SK-N-SH (cell line): ENCODE data around the gene SHISAL1. TPM values are rescaled to one million over a fixed set of nuclear protein-coding genes. Genes with fewer than 3 reads are reported as not detected.

Source experiments
- CTCF ChIA-PET: fragments of 300-600, 350-600 bp; formaldehyde crosslinking; extraction: SDS; loops from one replicate; lab custom pipeline; 2021; lab: Yijun Ruan, JAX
- POLR2A ChIA-PET: fragments of 350-600 bp; sonication (Branson Sonifier 250); formaldehyde crosslinking; extraction: SDS; loops from one replicate; lab custom pipeline; 2020; ENCODE audit warnings: antibody characterized with exemption, inconsistent platforms; lab: Yijun Ruan, JAX
- DNase-seq: peaks from one replicate; pipeline ENCODE4 v3.0.0; 2012
- H2AFZ ChIP-seq: fragments of 200-600 bp; sonication (generic); 2 replicates; pipeline ENCODE4 v1.8.1; 2016; ENCODE audit warnings: antibody characterized with exemption, mild to moderate bottlenecking, low read depth
- H3F3A ChIP-seq: fragments of 200-600 bp; sonication (generic); replicated peaks from 2 replicates; pipeline ENCODE3; 2016; ENCODE audit warnings: antibody characterized with exemption, mild to moderate bottlenecking; ENCODE audit not compliant: insufficient read depth
- H3K27ac ChIP-seq, 2 experiments: fragments of 200-500 bp in 1 of 2; fragments of 200-600 bp in 1 of 2; sonication (Bioruptor generic) in 1 of 2; sonication (generic), shearing (Covaris generic) in 1 of 2; 2 replicates each; pipeline versions ENCODE4 v1.5.1 to v1.6.1; 2014 to 2016; ENCODE audit warnings: low read depth in 2 of 2, inconsistent platforms in 1 of 2, low read length in 1 of 2, mild to moderate bottlenecking in 1 of 2, mixed read lengths in 1 of 2
- H3K27me3 ChIP-seq: fragments of 200-600 bp; sonication (generic), shearing (Covaris generic); 2 replicates; pipeline ENCODE4 v1.6.1; 2016; ENCODE audit warnings: mixed run types; ENCODE audit not compliant: insufficient read depth
- H3K36me3 ChIP-seq, 2 experiments: fragments of 200-500 bp in 1 of 2; fragments of 200-600 bp in 1 of 2; sonication (Bioruptor generic) in 1 of 2; sonication (generic) in 1 of 2; replicated peaks in 1 of 2; 2 replicates each; pipeline versions ENCODE3 to v1.5.1; 2014 to 2016; ENCODE audit warnings: low read length in 1 of 2, mild to moderate bottlenecking in 1 of 2; ENCODE audit not compliant: insufficient read depth in 2 of 2, control insufficient read depth in 1 of 2
- H3K4me1 ChIP-seq, 2 experiments: fragments of 200-500 bp in 1 of 2; fragments of 200-600 bp in 1 of 2; sonication (Bioruptor generic) in 1 of 2; sonication (generic), shearing (Covaris generic) in 1 of 2; 2 replicates each; pipeline versions ENCODE4 v1.5.1 to v1.6.1; 2014 to 2016; ENCODE audit warnings: low read depth in 1 of 2, low read length in 1 of 2, mixed run types in 1 of 2; ENCODE audit not compliant: insufficient read depth in 2 of 2, control insufficient read depth in 1 of 2
- H3K4me2 ChIP-seq: fragments of 200-600 bp; sonication (generic), shearing (Covaris generic); 2 replicates; pipeline ENCODE4 v1.6.1; 2017; ENCODE audit warnings: mixed run types
- H3K4me3 ChIP-seq, 2 experiments: fragments of 200-500 bp in 1 of 2; fragments of 200-600 bp in 1 of 2; sonication (Bioruptor generic) in 1 of 2; sonication (generic), shearing (Covaris generic) in 1 of 2; 2 replicates each; pipeline versions ENCODE4 v1.5.1 to v1.8.1; 2014 to 2016; ENCODE audit warnings: low read depth in 2 of 2, inconsistent platforms in 1 of 2, low read length in 1 of 2, mild to moderate bottlenecking in 1 of 2, mixed read lengths in 1 of 2, moderate library complexity in 1 of 2
- H3K79me2 ChIP-seq: fragments of 200-600 bp; sonication (generic); 2 replicates; pipeline ENCODE4 v1.8.1; 2017; ENCODE audit warnings: mild to moderate bottlenecking; ENCODE audit not compliant: insufficient read depth
- H3K9ac ChIP-seq: fragments of 200-600 bp; sonication (generic); 2 replicates; pipeline ENCODE4 v1.6.1; 2017; ENCODE audit warnings: mixed run types
- H3K9me2 ChIP-seq: fragments of 200-600 bp; sonication (generic); 2 replicates; pipeline ENCODE4 v1.6.1; 2017; ENCODE audit warnings: mixed run types
- H3K9me3 ChIP-seq: fragments of 200-600 bp; sonication (generic); 2 replicates; pipeline ENCODE4 v1.6.1; 2017; ENCODE audit warnings: mixed run types, mild to moderate bottlenecking, moderate library complexity
- H4K20me1 ChIP-seq: fragments of 200-600 bp; sonication (generic); 2 replicates; pipeline ENCODE4 v1.6.1; 2017; ENCODE audit warnings: mild to moderate bottlenecking, mixed run types; ENCODE audit not compliant: insufficient read depth
- CHD2 ChIP-seq: fragments of 150-350 bp; IDR thresholded peaks from 2 replicates; pipeline ENCODE4 v1.6.1; 2018; ENCODE audit warnings: low read length; ENCODE audit not compliant: partially characterized antibody
- ELF1 ChIP-seq: IDR thresholded peaks from 2 replicates; pipeline ENCODE4 v1.4.0; 2012
- EP300 ChIP-seq, 2 experiments: IDR thresholded peaks; 2 replicates each; pipeline versions ENCODE4 v1.4.0 to v1.6.1; 2012; ENCODE audit warnings: borderline replicate concordance in 1 of 2, low read depth in 1 of 2, low read length in 1 of 2
- FOXJ3 ChIP-seq: sonication (generic); formaldehyde crosslinking; IDR thresholded peaks from 2 replicates; pipeline ENCODE4 v1.5.1; 2020; ENCODE audit warnings: mild to moderate bottlenecking, missing genetic modification reagents
- FOXM1 ChIP-seq: IDR thresholded peaks from 2 replicates; pipeline ENCODE4 v1.4.0; 2012; ENCODE audit warnings: low read depth, mild to moderate bottlenecking
- GABPA ChIP-seq: IDR thresholded peaks from 2 replicates; pipeline ENCODE4 v1.4.0; 2012; ENCODE audit warnings: low read depth, mild to moderate bottlenecking
- NFIC ChIP-seq: IDR thresholded peaks from 2 replicates; pipeline ENCODE4 v1.4.0; 2012; ENCODE audit warnings: borderline replicate concordance
- PBX3 ChIP-seq: IDR thresholded peaks from 2 replicates; pipeline ENCODE4; 2012
- RAD21 ChIP-seq: IDR thresholded peaks from 2 replicates; pipeline ENCODE4 v1.6.1; 2012; ENCODE audit warnings: mild to moderate bottlenecking, low read length
- RXRA ChIP-seq: IDR thresholded peaks from 2 replicates; pipeline ENCODE4 v1.4.0; 2012; ENCODE audit warnings: low read depth, mild to moderate bottlenecking, borderline replicate concordance
- SIN3A ChIP-seq: IDR thresholded peaks from 2 replicates; pipeline ENCODE4 v1.6.1; 2012; ENCODE audit warnings: low read depth, mild to moderate bottlenecking, low read length, moderate library complexity, borderline replicate concordance
- TCF12 ChIP-seq: IDR thresholded peaks from 2 replicates; pipeline ENCODE4 v1.4.0; 2012
- WGBS: methylation state at CpG from one replicate; pipeline ENCODE4 v1.1.6; 2017; ENCODE audit warnings: low lambda C conversion rate; 5-methylcytosine and 5-hydroxymethylcytosine counted together
- polyA plus RNA-seq, 3 experiments: library from polyadenylated mRNA; depleted of rRNA; stranded (reverse); fragments of >200 nt; gene quantifications; 2 replicates each; pipeline ENCODE4 v1.2.3, GENCODE V29; 2012

Gene SHISAL1
- polyA plus RNA-seq, 1 of the 3 experiments (the other 2 are of a cell fraction), result 0.10 TPM

GRCh38 chr22:44335066-44335839, 22.5 kb upstream of the SHISAL1 start:
- Histone ChIP-seq H2AFZ (no peak overlapping the region), H3F3A (no peaks in the 10 kb centered on the region), H3K36me3 (no peaks in the 10 kb centered on the region), H3K9me3 (no peaks in the 10 kb centered on the region), H3K79me2 (no peaks in the 10 kb centered on the region), H3K4me1 (no peaks in the 10 kb centered on the region; a peak in 1 of 4 replicates), H3K4me3 (no peak overlapping the region), H4K20me1 (no peaks in the 10 kb centered on the region), H3K4me2 (no peak overlapping the region), H3K9ac (no peak overlapping the region), H3K27ac (no peak overlapping the region), H3K27me3 (peaks cover 9% of the 10 kb centered on the region; the same call in 1 of the 2 replicates), H3K9me2 (no peaks in the 10 kb centered on the region)
- POLR2A ChIA-PET, result no interaction called here
- TF ChIP-seq TCF12, result no peak
- CTCF ChIA-PET, result no interaction called here
- 93% methylated on average over 9 of the region's 9 CpGs for WGBS
- DNase-seq, result no peak

GRCh38 chr22:44333847-44334635, 21.3 kb upstream of the SHISAL1 start:
- Histone ChIP-seq H3K27me3 (peaks cover 19% of the 10 kb centered on the region; the same call in 1 of the 2 replicates), H3K79me2 (no peaks in the 10 kb centered on the region), H2AFZ (no peak overlapping the region), H3K36me3 (no peaks in the 10 kb centered on the region), H3K9ac (no peak overlapping the region), H3F3A (no peaks in the 10 kb centered on the region), H3K4me2 (no peak overlapping the region), H3K9me3 (no peaks in the 10 kb centered on the region), H3K9me2 (no peaks in the 10 kb centered on the region), H4K20me1 (no peaks in the 10 kb centered on the region), H3K27ac (no peak overlapping the region), H3K4me3 (no peak overlapping the region), H3K4me1 (peaks cover 0 to 5% of the 10 kb centered on the region in 2 experiments; a peak in 1 of 4 replicates)
- ChIA-PET CTCF (no interaction called here), POLR2A (no interaction called here)
- 67% methylated on average over 10 of the region's 13 CpGs for WGBS
- TF ChIP-seq EP300 (IDR thresholded peaks at IDR 0.05; ENCODE audit: borderline replicate concordance in 1 of 2, low read depth in 1 of 2, low read length in 1 of 2), result no peak
- TF ChIP-seq TCF12, result no peak
- TF ChIP-seq FOXJ3, result no peak
- TF ChIP-seq GABPA, result no peak
- no peak for DNase-seq

GRCh38 chr22:44332946-44333345, 20.2 kb upstream of the SHISAL1 start:
- WGBS, result 67% methylated on average over 3 of the region's 8 CpGs
- H3K36me3 ChIP-seq, result no peaks in the 10 kb centered on the region
- H3K27me3 ChIP-seq, result peaks cover 19% of the 10 kb centered on the region; the same call in 1 of the 2 replicates
- no peak for TF ChIP-seq SIN3A
- no peak for TF ChIP-seq PBX3
- TF ChIP-seq FOXM1, result no peak
- no peak for TF ChIP-seq ELF1
- no peak for TF ChIP-seq RXRA
- no peak for TF ChIP-seq FOXJ3
- TF ChIP-seq NFIC, result no peak
- TF ChIP-seq RAD21, result no peak
- TF ChIP-seq CHD2, result no peak
- TF ChIP-seq, all 33 proteins: peak for 0
- H3K4me3 ChIP-seq, result no peak overlapping the region
- H3K9me2 ChIP-seq, result no peaks in the 10 kb centered on the region
- H3K27ac ChIP-seq, result no peak overlapping the region
- no peaks in the 10 kb centered on the region for H3K9me3 ChIP-seq
- DNase-seq, result no peak
- no peaks in the 10 kb centered on the region for H3K79me2 ChIP-seq
- no peak overlapping the region for H2AFZ ChIP-seq
- no peaks in the 10 kb centered on the region for H3F3A ChIP-seq
- no peaks in the 10 kb centered on the region for H4K20me1 ChIP-seq
- no peak overlapping the region for H3K9ac ChIP-seq
- no peak overlapping the region for H3K4me2 ChIP-seq
- ChIA-PET CTCF (interaction anchor here (1.1 to 1.3 kb wide), 2 partner anchors 71 to 265 kb away, joined by 3 read pairs; no protein-coding TSS in a partner anchor), POLR2A (no interaction called here)
- H3K4me1 ChIP-seq, result peaks cover 0 to 5% of the 10 kb centered on the region in 2 experiments; a peak in 1 of 4 replicates
